ENCODE results near the gene RAB3A. TPM values are rescaled to one million over a fixed set of nuclear protein-coding genes. Genes with fewer than 3 reads are reported as not detected.

RAB3A gene
- total and polyA plus RNA-seq, 9 of the 15 experiments (the other 6 are each of a cell fraction or from before 2014, with no cell fraction given) = 0.17 to 5.1 (median 0.90) TPM; not detected in 1

DNA sequence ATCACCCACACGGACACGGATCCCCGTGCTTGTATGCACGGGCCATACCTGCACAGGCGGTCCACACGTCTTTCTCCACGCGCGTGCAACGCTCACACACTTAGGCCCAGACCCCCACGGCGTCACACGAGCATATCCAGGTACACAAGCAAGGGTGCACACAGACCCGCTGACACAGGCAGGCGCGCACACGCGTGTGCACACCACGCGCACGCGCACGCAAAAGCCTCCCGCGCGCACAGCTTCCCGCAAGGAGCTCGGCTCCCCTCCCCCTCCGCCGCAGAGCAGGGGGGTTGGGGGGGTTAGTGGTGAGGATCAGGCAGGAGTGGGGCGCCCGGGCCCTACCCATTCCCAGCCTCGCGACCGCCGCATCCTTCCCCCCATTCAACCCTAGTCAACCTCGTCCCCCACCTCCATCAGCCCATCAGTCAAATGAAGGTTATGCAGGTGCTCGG is 407 bp downstream of the RAB3A start (continued):
- TF ChIP-seq SIN3A (IDR thresholded peaks at IDR 0.05; ENCODE audit: borderline replicate concordance in 2 of 2, control insufficient read depth in 1 of 2, low read depth in 2 of 2, low read length in 2 of 2) (peak; percentile 32 to 41; a peak in 1 of 4 replicates), BRCA1 (IDR thresholded peaks at IDR 0.05) (no peak), BRCA1 (CRISPR knock-in tag; IDR thresholded peaks at IDR 0.05) (0 out of 2 replicates have a peak, but pooled peaks have one; percentile 28), CXXC5 (CRISPR knock-in tag; IDR thresholded peaks at IDR 0.05) (0 out of 2 replicates have a peak, but pooled peaks have one; percentile 4), NRF1 (conservative IDR thresholded peaks at IDR 0.05 in 1 of 2, IDR thresholded peaks at IDR 0.05 in 1 of 2) (peak; percentile 84 to 87), GATAD2A (IDR thresholded peaks at IDR 0.05) (peak; percentile 61; the same call in 1 of the 2 replicates), ADNP (tag; IDR thresholded peaks at IDR 0.05) (no peak), HDAC1 (IDR thresholded peaks at IDR 0.05) (peak in 1 of 2 experiments; percentile 53; a peak in 1 of 4 replicates), FIP1L1 (IDR thresholded peaks at IDR 0.05; ENCODE audit: low read depth, low read length, poor library complexity, severe bottlenecking) (peak; percentile 56), CREM (IDR thresholded peaks at IDR 0.05; ENCODE audit: low read depth) (0 out of 2 replicates have a peak, but pooled peaks have one; percentile 1)
- TF ChIP-seq, protein P1, sequence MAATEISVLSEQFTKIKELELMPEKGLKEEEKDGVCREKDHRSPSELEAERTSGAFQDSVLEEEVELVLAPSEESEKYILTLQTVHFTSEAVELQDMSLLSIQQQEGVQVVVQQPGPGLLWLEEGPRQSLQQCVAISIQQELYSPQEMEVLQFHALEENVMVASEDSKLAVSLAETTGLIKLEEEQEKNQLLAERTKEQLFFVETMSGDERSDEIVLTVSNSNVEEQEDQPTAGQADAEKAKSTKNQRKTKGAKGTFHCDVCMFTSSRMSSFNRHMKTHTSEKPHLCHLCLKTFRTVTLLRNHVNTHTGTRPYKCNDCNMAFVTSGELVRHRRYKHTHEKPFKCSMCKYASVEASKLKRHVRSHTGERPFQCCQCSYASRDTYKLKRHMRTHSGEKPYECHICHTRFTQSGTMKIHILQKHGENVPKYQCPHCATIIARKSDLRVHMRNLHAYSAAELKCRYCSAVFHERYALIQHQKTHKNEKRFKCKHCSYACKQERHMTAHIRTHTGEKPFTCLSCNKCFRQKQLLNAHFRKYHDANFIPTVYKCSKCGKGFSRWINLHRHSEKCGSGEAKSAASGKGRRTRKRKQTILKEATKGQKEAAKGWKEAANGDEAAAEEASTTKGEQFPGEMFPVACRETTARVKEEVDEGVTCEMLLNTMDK (IDR thresholded peaks at IDR 0.05; ENCODE audit: borderline replicate concordance, insufficient read depth, low read depth, low read length, poor library complexity, severe bottlenecking) = no peak
- TF ChIP-seq, protein P2, sequence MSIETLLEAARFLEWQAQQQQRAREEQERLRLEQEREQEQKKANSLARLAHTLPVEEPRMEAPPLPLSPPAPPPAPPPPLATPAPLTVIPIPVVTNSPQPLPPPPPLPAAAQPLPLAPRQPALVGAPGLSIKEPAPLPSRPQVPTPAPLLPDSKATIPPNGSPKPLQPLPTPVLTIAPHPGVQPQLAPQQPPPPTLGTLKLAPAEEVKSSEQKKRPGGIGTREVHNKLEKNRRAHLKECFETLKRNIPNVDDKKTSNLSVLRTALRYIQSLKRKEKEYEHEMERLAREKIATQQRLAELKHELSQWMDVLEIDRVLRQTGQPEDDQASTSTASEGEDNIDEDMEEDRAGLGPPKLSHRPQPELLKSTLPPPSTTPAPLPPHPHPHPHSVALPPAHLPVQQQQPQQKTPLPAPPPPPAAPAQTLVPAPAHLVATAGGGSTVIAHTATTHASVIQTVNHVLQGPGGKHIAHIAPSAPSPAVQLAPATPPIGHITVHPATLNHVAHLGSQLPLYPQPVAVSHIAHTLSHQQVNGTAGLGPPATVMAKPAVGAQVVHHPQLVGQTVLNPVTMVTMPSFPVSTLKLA (conservative IDR thresholded peaks at IDR 0.05) = 0 out of 4 replicates have a peak, but pooled peaks of 1 of the 2 experiments have one; percentile 10
- TF ChIP-seq, protein P3, sequence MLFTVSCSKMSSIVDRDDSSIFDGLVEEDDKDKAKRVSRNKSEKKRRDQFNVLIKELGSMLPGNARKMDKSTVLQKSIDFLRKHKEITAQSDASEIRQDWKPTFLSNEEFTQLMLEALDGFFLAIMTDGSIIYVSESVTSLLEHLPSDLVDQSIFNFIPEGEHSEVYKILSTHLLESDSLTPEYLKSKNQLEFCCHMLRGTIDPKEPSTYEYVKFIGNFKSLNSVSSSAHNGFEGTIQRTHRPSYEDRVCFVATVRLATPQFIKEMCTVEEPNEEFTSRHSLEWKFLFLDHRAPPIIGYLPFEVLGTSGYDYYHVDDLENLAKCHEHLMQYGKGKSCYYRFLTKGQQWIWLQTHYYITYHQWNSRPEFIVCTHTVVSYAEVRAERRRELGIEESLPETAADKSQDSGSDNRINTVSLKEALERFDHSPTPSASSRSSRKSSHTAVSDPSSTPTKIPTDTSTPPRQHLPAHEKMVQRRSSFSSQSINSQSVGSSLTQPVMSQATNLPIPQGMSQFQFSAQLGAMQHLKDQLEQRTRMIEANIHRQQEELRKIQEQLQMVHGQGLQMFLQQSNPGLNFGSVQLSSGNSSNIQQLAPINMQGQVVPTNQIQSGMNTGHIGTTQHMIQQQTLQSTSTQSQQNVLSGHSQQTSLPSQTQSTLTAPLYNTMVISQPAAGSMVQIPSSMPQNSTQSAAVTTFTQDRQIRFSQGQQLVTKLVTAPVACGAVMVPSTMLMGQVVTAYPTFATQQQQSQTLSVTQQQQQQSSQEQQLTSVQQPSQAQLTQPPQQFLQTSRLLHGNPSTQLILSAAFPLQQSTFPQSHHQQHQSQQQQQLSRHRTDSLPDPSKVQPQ (CRISPR knock-in tag; IDR thresholded peaks at IDR 0.05; ENCODE audit: borderline replicate concordance) = no peak
- TF ChIP-seq, protein P4, sequence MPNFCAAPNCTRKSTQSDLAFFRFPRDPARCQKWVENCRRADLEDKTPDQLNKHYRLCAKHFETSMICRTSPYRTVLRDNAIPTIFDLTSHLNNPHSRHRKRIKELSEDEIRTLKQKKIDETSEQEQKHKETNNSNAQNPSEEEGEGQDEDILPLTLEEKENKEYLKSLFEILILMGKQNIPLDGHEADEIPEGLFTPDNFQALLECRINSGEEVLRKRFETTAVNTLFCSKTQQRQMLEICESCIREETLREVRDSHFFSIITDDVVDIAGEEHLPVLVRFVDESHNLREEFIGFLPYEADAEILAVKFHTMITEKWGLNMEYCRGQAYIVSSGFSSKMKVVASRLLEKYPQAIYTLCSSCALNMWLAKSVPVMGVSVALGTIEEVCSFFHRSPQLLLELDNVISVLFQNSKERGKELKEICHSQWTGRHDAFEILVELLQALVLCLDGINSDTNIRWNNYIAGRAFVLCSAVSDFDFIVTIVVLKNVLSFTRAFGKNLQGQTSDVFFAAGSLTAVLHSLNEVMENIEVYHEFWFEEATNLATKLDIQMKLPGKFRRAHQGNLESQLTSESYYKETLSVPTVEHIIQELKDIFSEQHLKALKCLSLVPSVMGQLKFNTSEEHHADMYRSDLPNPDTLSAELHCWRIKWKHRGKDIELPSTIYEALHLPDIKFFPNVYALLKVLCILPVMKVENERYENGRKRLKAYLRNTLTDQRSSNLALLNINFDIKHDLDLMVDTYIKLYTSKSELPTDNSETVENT (CRISPR knock-in tag; IDR thresholded peaks at IDR 0.05) = peak; percentile 15; the same call in 1 of the 2 replicates
